ENCODE data around the gene KIFAP3. TPM values are rescaled to one million over a fixed set of nuclear protein-coding genes. Genes with fewer than 3 reads are reported as not detected.

The KIFAP3 gene
- total and polyA plus RNA-seq, 2 of the 8 experiments (the other 6 are each of a cell fraction or from before 2014, with no cell fraction given): 1.3 to 3.2 TPM

GRCh38 chr1:170030212-170030611, 44.3 kb downstream of the KIFAP3 start:
- Histone ChIP-seq H3K4ac (replicated peaks; ENCODE audit: insufficient read length, low read depth, low read length) (no peak overlapping the region), H4K20me1 (replicated peaks in 1 of 2; ENCODE audit: control insufficient read depth in 1 of 2, insufficient read depth in 2 of 2, low read length in 2 of 2) (no peaks in the 10 kb centered on the region), H3K27ac (ENCODE audit: low read depth, low read length) (no peak overlapping the region), H2BK12ac (ENCODE audit: low read depth, low read length) (no peak overlapping the region), H3K18ac (ENCODE audit: extremely low read depth, low read length) (no peak overlapping the region), H3K23ac (ENCODE audit: insufficient read length) (no peak overlapping the region), H4K8ac (ENCODE audit: extremely low read depth, insufficient read depth, low read length) (no peak overlapping the region), H2AK5ac (ENCODE audit: low read depth, low read length) (no peak overlapping the region), H3K4me3 (ENCODE audit: extremely low read depth in 1 of 4, insufficient read depth in 2 of 4, low read depth in 3 of 4, low read length in 4 of 4) (no peak overlapping the region), H3K9ac (replicated peaks in 1 of 4; ENCODE audit: extremely low read depth in 1 of 4, low read depth in 3 of 4, low read length in 3 of 4) (no peak overlapping the region), H2BK20ac (ENCODE audit: low read length) (no peak overlapping the region), H2BK5ac (ENCODE audit: low read depth, low read length) (no peak overlapping the region), H3K4me2 (ENCODE audit: insufficient read depth in 1 of 2, low read depth in 2 of 2, low read length in 2 of 2) (no peak overlapping the region), H3K27me3 (replicated peaks in 1 of 4; ENCODE audit: control insufficient read depth in 3 of 4, extremely low read depth in 1 of 4, insufficient read depth in 3 of 4, low read length in 3 of 4) (no peaks in the 10 kb centered on the region), H4K5ac (ENCODE audit: insufficient read length, low read depth, low read length) (no peak overlapping the region), H3K36me3 (ENCODE audit: control insufficient read depth in 2 of 4, insufficient read depth in 4 of 4, low read length in 3 of 4) (no peaks in the 10 kb centered on the region), H2BK15ac (ENCODE audit: low read length) (no peak overlapping the region), H3K79me1 (ENCODE audit: low read depth, low read length) (no peaks in the 10 kb centered on the region), H4K91ac (replicated peaks; ENCODE audit: insufficient read length, low read length) (no peak overlapping the region), H3K23me2 (ENCODE audit: low read depth, low read length) (no peaks in the 10 kb centered on the region), H2AFZ (ENCODE audit: low read length) (no peak overlapping the region), H3K4me1 (replicated peaks in 1 of 4; ENCODE audit: control insufficient read depth in 3 of 4, insufficient read depth in 4 of 4, low read length in 3 of 4) (no peaks in the 10 kb centered on the region), H3K14ac (ENCODE audit: insufficient read length) (no peak overlapping the region), H3K9me3 (ENCODE audit: insufficient read depth in 2 of 2, low read depth in 1 of 2, low read length in 1 of 2) (no peaks in the 10 kb centered on the region), H2BK120ac (replicated peaks; ENCODE audit: low read depth, low read length) (no peak overlapping the region), H3K79me2 (ENCODE audit: control insufficient read depth in 1 of 2, insufficient read depth in 2 of 2, low read length in 2 of 2) (no peaks in the 10 kb centered on the region), H3K56ac (replicated peaks; ENCODE audit: insufficient read length, low read depth, low read length) (no peak overlapping the region)
- ChIA-PET POLR2A (ENCODE audit: partially characterized antibody) (no interaction called here), CTCF (ENCODE audit: partially characterized antibody) (no interaction called here)
- WGBS, 2 experiments (ENCODE audit: extremely low coverage in 1 of 2, insufficient coverage in 1 of 2, insufficient read length in 1 of 2, insufficient replicate concordance in 2 of 2, low coverage in 1 of 2, low lambda C conversion rate in 2 of 2, missing lambda C conversion rate in 1 of 2): 0% methylated on average over 1 of the region's 1 CpG; no CpG with 5 or more reads in 1 of the 2 experiments
- DNase-seq (ENCODE audit: low read depth in 1 of 2, low spot score in 2 of 2): no peak
- no peak for FAIRE-seq
- TF ChIP-seq ATF3 (IDR thresholded peaks at IDR 0.05; ENCODE audit: insufficient read depth, low read depth, low read length) (no peak), POLR2AphosphoS5 (IDR thresholded peaks at IDR 0.05; ENCODE audit: low read depth, low read length) (no peak), FOSL1 (IDR thresholded peaks at IDR 0.05; ENCODE audit: insufficient read depth, low read depth, low read length) (no peak), RBBP5 (IDR thresholded peaks at IDR 0.05; ENCODE audit: borderline replicate concordance, low read depth, low read length) (no peak), RNF2 (IDR thresholded peaks at IDR 0.05; ENCODE audit: borderline replicate concordance, low read depth, low read length, missing control alignments, poor library complexity, severe bottlenecking) (no peak), JUND (IDR thresholded peaks at IDR 0.05; ENCODE audit: low read length) (no peak), NANOG (IDR thresholded peaks at IDR 0.05; ENCODE audit: insufficient read depth, low read depth, low read length, poor library complexity, severe bottlenecking) (no peak), SP2 (IDR thresholded peaks at IDR 0.05; ENCODE audit: low read length) (no peak), ASH2L (IDR thresholded peaks at IDR 0.05; ENCODE audit: low read length) (no peak), GTF2F1 (IDR thresholded peaks at IDR 0.05; ENCODE audit: borderline replicate concordance, low read depth, low read length) (no peak), HDAC6 (IDR thresholded peaks at IDR 0.05; ENCODE audit: low read depth, low read length) (no peak), POLR2A (IDR thresholded peaks at IDR 0.05; ENCODE audit: control extremely low read depth in 1 of 2, low read depth in 2 of 2, low read length in 2 of 2) (no peak), SAP30 (IDR thresholded peaks at IDR 0.05; ENCODE audit: insufficient read depth, insufficient replicate concordance, low read length) (no peak), EP300 (IDR thresholded peaks at IDR 0.05; ENCODE audit: borderline replicate concordance in 1 of 2, low read depth in 2 of 2, low read length in 2 of 2) (no peak)

All from H1 (cell line).